ENCODE measurements around the gene SDHAF1.

SDHAF1 gene

DNA sequence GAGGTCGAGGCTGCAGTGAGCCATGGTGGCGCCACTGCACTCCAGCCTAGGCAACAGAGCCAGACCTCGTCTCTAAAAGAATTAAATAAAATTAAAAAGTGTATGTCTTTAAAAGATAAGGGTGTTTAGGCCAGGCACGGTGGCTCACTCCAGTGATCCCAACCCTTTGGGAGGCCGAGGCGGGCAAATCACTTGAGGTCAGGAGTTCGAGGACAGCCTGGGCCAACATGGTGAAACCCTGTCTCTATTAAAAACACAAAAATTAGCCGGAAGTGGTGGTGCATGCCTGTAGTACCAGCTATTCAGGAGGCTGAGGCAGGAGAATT is 7.5 kb upstream of the SDHAF1 start:
- DNase-seq, result no peak

DNA sequence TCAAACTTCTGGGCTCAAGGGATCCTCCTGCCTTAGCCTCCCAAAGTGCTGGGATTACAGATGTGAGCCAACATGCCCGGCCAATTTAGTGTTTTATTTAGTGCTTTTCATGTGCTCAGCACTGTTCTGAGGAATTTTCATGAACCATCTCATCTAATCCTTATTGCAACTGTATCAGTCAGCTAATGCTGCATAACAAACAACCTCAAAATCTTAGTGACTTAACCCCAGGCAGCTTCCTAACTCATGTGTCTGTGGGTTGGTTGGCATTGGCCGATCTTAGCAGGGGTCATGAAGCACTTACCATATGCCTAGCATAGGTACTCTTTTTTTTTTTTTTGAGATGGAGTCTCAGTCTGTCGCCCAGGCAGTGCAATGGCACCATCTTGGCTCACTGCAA is 6.2 kb upstream of the SDHAF1 start:
- no peak for DNase-seq

DNA sequence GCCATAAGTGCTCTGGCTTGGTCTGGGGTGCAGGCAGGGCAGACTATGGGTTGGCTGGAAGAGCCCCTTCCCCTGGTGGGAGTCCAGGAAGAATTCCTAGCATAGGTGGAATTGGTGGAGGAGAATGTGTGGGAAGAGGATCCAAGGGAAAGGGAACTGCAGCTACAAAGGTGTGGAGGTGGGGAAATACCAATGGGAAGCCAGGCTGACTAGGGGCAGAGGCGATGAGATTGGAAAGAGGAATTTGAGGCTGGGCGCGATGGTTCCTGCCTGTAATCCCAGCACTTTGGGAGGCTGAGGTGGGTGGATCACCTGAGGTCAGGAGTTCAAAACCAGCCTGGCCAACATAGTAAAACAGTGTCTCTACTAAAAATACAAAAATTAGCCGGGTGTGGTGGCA is 4.8 kb upstream of the SDHAF1 start:
- no peak for DNase-seq

DNA sequence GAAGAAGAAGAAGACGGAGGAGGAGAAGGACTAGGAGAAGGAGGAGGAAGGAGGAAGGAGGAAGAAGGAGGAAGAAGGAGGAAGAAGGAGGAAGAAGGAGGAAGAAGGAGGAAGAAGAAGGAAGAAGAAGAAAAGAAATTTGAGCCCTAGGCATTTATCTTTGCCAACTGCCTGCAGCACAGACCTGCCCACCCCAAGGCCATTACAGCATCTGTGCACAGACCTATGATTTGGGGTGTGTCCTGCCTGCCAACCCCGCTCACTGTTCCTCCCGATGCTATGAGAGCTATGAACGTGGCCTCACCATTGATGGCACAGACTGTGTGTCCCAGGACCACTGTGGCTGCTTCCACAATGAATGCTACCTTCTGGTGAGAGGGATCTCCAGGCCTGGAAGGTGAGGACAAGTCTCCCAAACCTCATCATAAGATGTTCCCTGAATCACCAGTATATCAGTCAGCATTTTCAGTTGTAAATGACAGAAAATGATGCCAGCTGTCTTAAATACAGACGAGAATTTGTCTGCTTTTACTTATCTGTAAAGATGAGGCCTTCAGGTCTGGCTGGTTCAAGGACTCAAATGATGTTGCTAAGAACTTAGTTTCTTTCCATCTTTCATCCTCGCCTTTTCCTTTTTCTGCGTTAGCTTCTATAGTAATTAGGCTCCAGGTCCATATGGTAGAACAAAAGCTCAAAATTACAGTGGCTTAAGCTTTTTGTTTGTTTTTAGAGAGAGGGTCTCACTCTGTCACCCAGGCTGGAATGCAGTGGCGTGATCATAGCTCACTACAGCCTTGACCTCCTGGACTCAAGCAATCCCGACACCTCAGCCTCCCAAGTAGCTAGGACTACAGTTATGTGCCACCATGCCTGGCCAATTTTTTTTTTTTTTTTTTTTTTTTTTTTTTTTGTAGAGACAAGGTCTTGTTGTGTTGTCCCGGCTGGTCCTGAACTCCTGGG is 3.9 kb upstream of the SDHAF1 start:
- DNase-seq, result no peak

DNA sequence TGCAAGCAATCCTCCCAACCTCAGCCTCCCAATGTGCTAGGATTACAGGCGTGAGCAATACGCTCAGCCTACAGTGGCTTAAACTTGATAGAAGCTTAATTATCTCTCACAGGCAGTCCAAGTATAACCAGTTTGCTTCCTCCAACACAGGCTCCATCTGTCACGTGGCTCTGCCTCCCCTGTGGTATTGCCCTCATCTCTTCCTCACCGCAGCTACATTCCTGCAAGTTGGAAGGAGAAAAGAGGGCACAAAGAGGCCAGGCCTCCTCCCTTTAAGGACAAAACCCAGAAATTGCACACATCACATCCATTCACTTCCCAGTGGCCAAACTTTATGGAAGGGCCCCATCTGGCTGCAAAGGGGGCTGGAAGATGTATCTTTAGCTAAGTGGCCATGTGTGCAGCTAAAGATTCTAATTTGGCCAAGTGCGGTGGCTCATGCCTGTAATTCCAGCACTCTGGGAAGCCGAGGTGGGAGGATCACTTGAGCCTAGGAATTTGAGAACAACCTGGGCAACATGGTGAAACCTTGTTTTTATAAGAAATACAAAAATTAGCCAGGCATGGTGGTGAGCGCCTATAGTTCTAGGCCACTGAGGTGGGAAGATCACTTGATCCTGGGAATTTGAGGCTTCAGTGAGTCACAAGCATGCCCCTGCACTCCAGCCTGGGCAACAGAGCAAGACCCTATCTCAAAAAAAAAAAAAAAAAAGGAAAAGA is 3.1 kb upstream of the SDHAF1 start:
- no peak for DNase-seq

DNA sequence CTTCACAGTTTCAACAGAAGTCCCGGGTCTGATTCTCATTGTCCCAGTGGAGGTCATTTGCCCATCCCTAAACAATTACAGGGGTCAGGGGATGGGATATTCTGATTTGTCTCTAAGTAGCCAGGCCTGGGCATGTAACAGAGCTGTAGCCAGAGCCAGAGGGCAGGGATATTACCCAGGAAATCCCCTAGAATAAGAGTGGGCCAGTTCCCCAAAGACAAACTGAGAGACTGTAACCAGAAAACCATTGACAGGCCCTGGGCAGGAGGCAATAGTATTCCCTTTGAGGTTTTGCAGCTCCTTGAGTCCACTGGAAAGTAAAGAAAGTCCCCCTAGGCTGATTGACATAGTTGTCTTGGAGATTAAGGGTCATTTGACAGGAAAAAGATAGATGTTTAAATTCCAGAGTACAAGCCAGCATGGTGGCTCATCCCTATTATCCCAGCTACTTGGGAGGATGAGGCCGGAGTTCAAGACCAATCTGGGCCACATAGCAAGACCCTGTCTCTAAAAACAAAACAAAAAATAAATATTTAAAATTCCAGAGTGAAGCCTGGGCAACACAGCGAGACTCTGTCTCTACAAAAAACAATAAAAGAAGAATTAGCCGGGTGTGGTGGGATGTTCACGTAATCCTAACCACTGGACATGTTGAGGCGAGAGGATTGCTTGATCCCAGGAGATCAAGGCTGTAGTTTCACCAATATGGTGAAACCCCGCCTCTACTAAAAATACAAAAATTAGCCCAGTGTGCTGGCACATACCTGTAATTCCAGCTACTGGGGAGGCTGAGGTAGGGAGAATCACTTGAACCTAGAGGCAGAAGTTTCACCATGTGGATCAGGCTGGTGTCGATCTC is 1.9 kb upstream of the SDHAF1 start:
- no peak for DNase-seq

DNA sequence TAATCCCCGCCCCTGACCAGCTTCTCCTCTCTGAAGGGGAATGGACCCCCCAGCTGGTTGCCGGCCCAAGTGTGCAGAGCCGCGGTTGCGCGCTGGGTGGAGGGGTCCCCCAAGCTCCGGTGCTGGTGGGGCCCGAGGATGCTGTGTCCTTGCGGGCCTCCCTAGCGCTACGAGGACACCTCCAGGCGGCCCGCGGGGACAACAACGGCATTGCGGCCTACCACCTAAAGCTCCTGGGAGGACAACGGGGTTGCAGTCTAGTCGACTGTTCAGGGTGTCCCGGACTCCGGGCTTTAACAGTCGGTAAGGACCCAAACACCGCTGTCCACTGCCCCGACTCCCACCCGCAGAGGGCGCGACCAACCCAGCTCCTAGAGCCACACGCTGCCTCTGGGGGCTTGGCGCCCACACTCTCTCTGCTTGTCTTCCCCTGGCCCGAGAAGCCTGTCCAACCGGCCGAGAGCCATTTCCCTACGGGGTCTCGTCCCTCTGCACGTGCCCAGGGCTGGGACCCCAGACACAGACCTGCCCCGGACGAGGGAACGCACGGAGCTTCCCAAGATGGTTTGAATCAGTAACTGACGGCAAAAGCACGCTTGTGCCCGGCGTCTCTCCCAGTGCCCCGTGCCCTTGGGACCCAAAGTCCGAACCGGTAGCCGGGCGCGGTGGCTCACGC is 927 bp upstream of the SDHAF1 start:
- DNase-seq, result no peak

DNA sequence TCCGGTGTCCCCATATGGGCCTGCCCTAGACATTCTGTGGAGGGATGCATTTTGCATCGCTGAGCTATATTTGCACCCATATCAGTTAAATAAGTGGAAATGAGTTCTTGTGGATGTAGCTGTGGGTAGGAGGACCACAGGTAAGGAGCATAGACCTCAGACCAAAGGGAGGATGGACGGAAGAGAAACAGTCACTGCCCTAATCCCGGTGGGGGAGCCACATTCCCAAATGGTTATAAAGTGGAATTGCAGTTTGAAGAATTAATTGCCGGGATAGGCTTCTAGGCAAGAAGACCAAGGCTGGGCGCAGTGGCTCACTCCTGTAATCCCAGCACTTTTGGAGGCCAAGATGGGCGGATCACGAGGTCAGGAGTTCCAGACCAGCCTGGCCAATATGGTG is 1.8 kb downstream of the SDHAF1 start:
- no peak for DNase-seq

DNA sequence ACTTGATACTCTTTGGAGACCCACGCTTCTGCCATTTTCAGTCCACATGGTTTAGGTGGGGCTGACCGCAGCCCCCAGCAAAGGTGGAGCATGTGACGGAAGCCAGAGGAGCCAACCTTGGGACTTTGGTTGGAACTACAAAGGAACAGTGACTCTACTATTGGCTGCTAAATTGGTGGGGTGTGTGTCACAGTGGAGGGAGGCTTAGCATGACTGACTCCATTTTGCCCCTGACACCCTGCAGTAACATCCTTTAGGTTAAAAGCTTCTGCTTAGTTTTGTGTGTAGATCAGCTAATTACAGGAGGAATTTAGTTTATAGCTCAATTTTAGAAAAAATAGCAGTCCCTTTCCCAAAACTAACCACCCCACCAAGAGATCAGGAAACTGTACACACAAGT is 6.6 kb downstream of the SDHAF1 start:
- no peak for DNase-seq

DNA sequence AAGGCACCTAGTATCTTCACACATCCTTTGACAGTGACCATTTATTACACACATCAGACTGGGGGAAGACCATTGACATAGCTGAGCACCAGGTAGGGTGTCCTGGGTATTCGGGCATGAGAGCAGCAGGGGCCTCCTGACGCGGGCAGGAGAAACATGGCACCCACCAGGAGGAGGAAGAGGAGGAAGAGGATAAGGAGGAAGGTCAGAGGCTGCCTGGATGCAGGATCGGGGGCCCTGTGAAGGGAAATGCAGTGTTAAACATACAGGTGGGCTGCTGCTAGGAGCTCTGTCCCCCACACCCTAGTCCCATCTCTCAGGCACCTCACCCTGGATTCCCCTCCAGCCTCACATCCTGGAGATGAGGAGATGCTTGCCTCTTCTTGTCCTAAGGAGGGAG is 8.3 kb downstream of the SDHAF1 start:
- no peak for DNase-seq

DNA sequence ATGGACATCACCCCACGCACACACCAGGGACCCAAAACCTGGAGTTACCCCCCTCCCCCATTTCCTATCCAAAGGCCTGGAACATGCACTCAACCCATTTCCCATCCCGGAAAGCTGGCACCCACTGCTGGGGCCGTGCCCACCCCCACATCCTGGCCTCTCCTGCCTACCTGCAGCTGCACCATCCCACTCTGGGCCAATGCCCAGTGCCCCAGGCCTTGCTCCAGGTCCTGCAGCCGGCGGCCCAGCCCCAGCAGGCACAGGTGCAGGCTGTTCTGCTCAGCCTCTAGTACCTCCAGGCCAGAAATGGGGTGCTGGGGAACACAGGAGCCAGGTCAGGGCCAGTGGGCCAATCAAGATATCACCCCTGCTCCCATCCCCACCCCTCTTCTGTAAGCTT is 12.0 kb downstream of the SDHAF1 start:
- no peak for DNase-seq

DNA sequence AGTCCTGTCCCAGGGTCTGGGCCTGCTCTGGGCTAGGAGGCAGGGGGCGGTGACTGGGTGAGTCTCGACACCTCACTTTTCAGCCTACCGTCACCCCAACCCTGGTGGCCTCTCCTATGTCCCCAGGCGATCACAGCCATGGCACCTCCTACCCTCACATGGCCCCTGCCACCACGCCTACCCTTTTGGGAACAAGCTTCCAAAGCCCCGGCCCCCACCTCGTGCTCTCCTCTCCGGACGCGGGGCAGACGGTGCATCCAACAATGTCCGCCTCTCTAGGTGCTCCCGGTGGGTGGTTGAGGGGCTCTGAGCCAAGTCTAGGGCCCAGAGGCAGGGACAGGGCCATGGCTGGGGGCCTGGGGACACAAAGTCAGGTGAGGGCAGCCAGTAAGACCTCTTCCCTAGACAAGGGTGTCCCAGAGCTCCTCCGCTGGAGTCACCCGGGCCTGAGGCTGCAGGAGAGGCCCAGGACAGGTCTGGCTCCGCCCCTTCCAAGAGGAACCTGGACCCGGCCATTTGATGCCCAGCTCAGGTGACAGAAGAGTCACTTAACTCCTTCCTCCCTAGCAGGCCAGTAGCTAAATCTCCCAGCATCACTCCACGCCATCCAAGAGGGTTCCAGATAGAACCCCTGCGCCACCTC is 13.5 kb downstream of the SDHAF1 start, which contains the start of gene SYNE4:
TSS of gene SYNE4 (minus strand) at position 478 of the 643 bp plus-strand sequence. CDS start at position 346, 132 bp downstream.
- DNase-seq, result no peak

DNA sequence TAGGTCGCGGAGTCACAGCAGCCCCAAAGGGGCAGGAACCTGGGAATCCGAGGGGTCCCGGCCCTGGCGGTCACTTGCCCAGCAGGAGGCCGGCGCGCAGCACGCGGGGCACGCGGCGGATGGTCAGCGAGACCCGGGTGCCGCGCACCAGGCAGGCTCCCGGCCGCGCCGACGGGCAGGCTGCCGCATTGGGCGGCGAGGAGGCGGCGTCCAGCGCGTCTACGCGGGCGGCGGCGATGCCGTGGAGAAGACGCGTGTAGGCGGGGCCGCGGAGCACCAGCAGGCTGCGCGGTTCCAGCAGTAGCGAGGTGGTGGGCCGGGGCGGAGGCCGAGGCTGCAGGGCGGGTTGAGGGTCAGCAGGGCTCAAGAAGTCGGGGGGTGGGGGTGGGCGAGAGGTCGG is 14.2 kb downstream of the SDHAF1 start:
- peak in 3 of 5 donors; percentile 29 to 51 (median 36) for DNase-seq

DNA sequence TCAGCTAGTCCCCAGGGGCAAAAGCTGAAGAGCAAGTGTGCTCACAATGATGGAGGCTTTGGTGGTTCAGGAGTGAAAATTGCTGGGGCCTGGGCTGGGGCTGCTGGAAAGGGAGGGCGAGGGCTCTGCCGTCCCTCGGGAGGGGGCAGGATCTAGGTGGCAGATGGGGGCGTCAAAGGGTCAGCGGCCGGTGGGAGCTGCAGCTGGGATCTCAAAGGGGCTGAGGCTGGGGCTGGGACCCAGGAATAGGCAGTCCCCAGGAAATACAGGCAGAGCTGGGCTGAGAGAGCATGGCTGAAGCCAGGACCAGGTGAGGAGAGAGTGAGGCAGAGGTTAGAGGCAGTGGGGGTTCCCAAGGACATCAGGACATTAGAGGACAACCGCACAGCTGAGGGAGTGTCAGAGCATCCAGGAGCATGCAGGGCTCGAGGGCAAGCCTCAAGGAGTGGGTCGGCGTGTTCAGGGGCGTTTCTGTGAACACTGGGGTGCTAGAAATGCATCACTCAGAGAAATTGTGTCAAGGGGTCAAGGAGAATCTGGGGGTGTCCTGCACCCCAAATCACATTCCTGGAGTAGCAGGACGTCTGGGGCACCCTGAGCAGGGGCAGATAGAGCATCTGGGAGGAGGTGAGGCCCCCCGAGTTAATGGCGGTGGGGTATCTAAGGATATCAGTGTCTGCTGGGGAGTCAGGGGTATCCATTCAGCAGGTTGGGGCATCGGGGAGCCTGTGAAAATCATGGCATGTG is 14.8 kb downstream of the SDHAF1 start:
- no peak for DNase-seq

DNA sequence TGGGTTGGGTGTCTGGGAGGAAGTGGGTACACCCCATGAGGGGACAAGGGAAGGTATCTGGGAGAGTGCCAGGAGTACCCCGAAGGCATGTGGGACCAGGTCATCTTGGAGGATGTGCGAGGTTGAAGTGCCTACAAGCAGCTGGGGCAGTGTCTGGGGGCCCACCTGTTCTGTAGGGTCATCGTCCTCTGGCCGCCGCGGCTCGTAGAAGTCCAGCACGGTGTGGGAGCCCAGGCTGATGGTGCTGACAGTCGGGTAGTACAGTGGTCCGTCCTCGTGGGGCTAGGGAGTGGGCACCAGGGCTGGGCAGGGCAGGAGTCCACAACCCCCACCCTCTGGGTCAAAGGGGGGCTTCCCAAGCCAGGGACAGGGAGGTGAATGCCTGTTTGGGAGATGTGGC is 15.4 kb downstream of the SDHAF1 start:
- no peak for DNase-seq

DNA sequence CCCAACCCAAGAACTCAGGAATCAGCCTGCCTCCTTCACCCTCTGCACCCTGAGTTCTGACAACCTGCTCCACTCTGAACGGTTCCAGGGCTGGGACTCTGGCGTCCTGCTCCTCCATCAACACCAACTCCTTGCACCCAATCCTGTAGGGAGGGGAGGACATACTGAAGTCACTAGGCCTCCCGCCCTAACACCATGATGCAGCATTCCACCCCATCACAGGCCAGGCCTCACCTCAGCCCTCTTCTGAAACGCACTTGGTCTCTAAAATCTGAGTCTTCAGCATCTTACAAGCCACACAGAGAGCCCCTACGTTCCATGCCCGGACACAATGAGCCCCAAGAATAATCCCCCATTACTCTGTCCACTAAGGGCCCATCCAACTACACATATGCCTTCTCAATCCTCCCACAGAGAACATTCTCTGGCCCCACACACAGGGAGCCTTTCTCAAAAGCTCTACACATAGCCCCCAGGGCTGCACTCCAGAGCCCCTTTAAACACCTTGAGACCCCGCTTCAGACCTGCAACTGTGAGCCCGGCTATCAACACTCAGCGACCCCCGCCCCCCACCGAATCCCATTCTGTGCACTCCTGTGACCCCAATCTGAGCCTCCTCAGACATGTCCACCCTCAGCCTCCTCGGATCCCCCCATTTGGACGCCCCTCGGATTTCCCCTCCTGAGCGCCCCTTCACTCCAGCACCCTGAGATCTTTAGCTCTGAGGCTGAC is 18.5 kb downstream of the SDHAF1 start:
- DNase-seq, result no peak

DNA sequence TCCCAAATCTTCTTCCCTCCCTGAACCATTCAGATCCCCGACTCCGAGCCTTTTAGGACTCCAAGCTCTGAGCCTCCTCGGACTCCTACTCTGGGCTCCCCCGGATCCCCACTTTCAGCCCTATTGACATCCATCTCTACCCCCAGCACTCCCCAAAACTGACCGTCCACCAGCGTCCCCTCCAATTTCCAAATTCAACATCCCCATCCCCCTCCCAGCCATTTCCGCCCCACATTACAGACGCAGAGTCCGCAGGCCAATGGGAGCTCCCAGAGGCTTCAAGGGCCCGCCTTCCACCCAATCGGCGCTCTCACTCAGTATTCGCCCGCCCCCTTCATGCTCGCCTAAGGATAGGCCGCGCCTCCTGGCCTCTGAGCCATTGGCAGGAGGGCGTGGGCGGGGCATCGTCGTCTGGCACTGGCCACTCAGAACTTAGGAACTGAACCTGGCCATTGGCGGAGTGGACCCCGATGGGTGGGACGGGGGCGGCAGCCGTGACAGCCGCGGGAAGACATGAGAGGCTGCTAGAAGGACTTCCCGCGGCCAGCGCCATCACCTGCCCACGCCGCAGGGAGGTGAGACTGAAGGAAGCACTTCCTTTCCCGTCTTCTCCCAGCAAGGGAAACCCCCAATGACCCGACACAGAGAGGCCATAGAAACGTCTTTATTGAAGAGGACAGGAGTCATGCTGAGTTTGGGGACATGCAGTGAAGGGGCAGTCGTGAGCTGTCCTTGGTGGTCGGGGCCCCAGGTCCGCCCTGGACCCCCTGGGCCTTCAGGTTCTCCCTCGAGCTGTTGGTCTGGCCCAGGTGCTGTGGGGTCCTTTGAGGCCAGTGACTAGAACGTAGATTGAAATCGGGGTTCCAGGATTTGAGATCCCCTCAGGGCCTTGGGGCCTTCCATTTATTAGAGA is 19.3 kb downstream of the SDHAF1 start, which contains the start of gene ALKBH6:
TSS of gene ALKBH6 (minus strand) at position 202 of the 913 bp plus-strand sequence. CDS start 816 bp downstream, outside the sequence.
- DNase-seq, result peak; percentile 98 to 99 (median 99)

DNA sequence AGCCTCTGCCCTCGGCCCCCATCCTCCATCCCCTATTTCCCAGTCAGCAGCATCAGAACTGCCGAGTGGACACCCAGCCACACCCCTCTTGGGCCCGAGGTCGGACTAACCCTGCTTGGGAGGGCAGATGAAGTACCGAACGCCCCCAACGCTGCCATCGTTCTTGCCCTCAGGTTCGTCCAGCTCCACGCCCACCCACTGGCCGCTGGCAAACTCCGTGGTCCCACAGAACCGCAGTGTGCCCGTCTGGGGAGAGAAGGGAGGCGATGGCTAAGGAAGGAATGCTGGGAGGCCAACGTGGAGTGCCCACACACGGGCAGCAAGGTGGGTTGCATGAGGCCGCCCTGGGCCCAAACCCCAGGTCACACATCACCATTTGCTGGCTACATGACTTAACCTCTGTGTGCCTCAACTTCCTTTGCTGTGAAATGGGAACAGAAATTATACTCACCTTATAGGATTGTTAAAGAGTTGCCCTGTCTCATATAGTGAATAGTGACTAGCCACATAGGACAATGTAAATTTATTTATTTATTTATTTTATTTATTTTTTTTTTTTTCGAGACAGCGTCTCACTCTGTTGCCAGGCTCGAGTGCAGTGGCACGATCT is 24.2 kb downstream of the SDHAF1 start:
- no peak for DNase-seq

DNA sequence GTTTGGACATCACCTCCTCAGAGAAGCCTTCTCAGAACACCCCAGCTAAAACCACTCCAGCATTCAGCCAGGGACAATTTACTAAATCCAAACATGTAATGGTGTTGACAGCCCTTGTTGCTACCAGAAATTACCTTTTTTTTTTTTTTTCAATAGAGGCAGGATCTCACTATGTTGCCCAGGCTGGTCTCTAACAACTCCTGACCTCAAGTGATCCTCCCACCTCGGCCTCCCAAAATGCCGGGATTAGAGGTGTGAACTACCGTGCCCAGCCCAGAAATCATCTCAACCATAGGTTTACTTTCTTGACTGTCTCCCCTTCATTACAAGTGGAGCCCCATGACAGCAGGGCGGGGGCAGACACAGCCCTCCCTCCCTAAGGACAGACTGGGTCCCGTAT is 28.4 kb downstream of the SDHAF1 start:
- DNase-seq, result no peak
